B cell (primary cell): ENCODE measurements around the gene CDK6. TPM values are rescaled to one million over a fixed set of nuclear protein-coding genes. Genes with fewer than 3 reads are reported as not detected.

ENCODE experiments used
- ATAC-seq: fragments of 200-7000 bp; cut with Tn5 transposase; one replicate; pipeline ENCODE4 v1.10.0; 2021; ENCODE audit warnings: low read depth, mild to moderate bottlenecking, moderate number of reproducible peaks, moderate library complexity
- CTCF ChIA-PET: fragments of 350-600 bp; sonication (Branson Sonifier 250); formaldehyde crosslinking; loops from one replicate; lab custom pipeline; 2021; ENCODE audit warnings: antibody characterized with exemption, inconsistent platforms; lab: Charles Lee
- POLR2A ChIA-PET: fragments of 350-600 bp; sonication (Branson Sonifier 250); formaldehyde crosslinking; loops from one replicate; lab custom pipeline; 2021; ENCODE audit warnings: antibody characterized with exemption; lab: Charles Lee
- DNase-seq: peaks from one replicate; pipeline ENCODE4 v3.0.0; 2013
- H2AFZ ChIP-seq: 2 replicates; pipeline ENCODE4 v1.6.1; 2012; ENCODE audit warnings: mild to moderate bottlenecking, low read depth, low read length; ENCODE audit not compliant: insufficient read depth, poor library complexity, severe bottlenecking
- H3K27ac ChIP-seq, 2 donors: 1 replicate in 1 of 2; 2 replicates in 1 of 2; pipeline ENCODE4 v1.5.1; 2012 to 2013; ENCODE audit warnings: low read length in 2 of 2, mild to moderate bottlenecking in 2 of 2, moderate library complexity in 1 of 2
- H3K27me3 ChIP-seq, 4 experiments: fragments of 200-600 bp in 1 of 4; sonication (generic) in 1 of 4; replicated peaks in 1 of 4; 1 replicate in 2 of 4; 2 replicates in 2 of 4; pipeline versions ENCODE4 v1.6.1 to v1.7.0; 2013 to 2016; ENCODE audit warnings: low read length in 3 of 4, mild to moderate bottlenecking in 2 of 4, mixed read lengths in 1 of 4, moderate library complexity in 1 of 4; ENCODE audit not compliant: insufficient read depth in 4 of 4, control insufficient read depth in 3 of 4; ENCODE audit errors: control extremely low read depth in 1 of 4
- H3K36me3 ChIP-seq, 2 experiments: replicated peaks in 1 of 2; 1 replicate in 1 of 2; 2 replicates in 1 of 2; pipeline versions ENCODE4 v1.6.1 to v1.7.1; 2013; ENCODE audit warnings: low read length in 1 of 2; ENCODE audit not compliant: insufficient read depth in 2 of 2, control insufficient read depth in 1 of 2; ENCODE audit errors: control extremely low read depth in 1 of 2, extremely low read depth in 1 of 2
- H3K4me1 ChIP-seq, 2 donors: fragments of 200-600 bp in 1 of 2; sonication (generic) in 1 of 2; 1 replicate in 1 of 2; 2 replicates in 1 of 2; pipeline versions ENCODE4 v1.5.1 to v1.6.1; 2013 to 2017; ENCODE audit warnings: low read length in 2 of 2; ENCODE audit not compliant: control insufficient read depth in 2 of 2, insufficient read depth in 2 of 2
- H3K4me2 ChIP-seq: replicated peaks from 2 replicates; pipeline ENCODE3; 2012; ENCODE audit warnings: mild to moderate bottlenecking, low read depth, low read length; ENCODE audit not compliant: poor library complexity, severe bottlenecking
- H3K4me3 ChIP-seq, 5 experiments: fragments of 200-600 bp in 1 of 5; sonication (generic) in 1 of 5; 1 replicate in 3 of 5; 2 replicates in 2 of 5; pipeline versions ENCODE4 v1.5.1 to v1.7.0; 2011 to 2016; ENCODE audit warnings: low read length in 4 of 5, mild to moderate bottlenecking in 4 of 5, low read depth in 2 of 5, control low read depth in 1 of 5, moderate library complexity in 1 of 5; ENCODE audit not compliant: insufficient read depth in 1 of 5; ENCODE audit errors: control extremely low read depth in 1 of 5, extremely low read depth in 1 of 5
- H3K79me2 ChIP-seq: fragments of 200-600 bp; sonication (generic); one replicate; pipeline ENCODE4 v1.6.0; 2016; ENCODE audit warnings: low read length; ENCODE audit not compliant: control insufficient read depth, insufficient read depth
- H3K9ac ChIP-seq: fragments of 200-600 bp; sonication (generic); 2 replicates; pipeline ENCODE4 v1.6.1; 2017; ENCODE audit warnings: mild to moderate bottlenecking, low read length, moderate library complexity
- H3K9me3 ChIP-seq, 3 donors: one replicate each; pipeline versions ENCODE4 v1.6.1 to v1.7.1; 2013; ENCODE audit warnings: low read length in 2 of 3; ENCODE audit not compliant: control insufficient read depth in 2 of 3, insufficient read depth in 1 of 3; ENCODE audit errors: control extremely low read depth in 1 of 3
- H4K20me1 ChIP-seq: 2 replicates; pipeline ENCODE4 v1.6.0; 2012; ENCODE audit warnings: mild to moderate bottlenecking, low read length; ENCODE audit not compliant: insufficient read depth, control insufficient read depth, poor library complexity, severe bottlenecking
- H3K27ac Mint-ChIP-seq: one replicate; pipeline ENCODE4 v1.8.0; 2021; ENCODE audit warnings: mixed read lengths
- H3K27me3 Mint-ChIP-seq: one replicate; pipeline ENCODE4 v1.8.0; 2021; ENCODE audit warnings: mixed read lengths
- H3K4me1 Mint-ChIP-seq: one replicate; pipeline ENCODE4 v1.8.0; 2021; ENCODE audit warnings: mixed read lengths
- H3K4me3 Mint-ChIP-seq: one replicate; pipeline ENCODE4 v1.8.0; 2021; ENCODE audit warnings: mixed read lengths
- H3K9me3 Mint-ChIP-seq: one replicate; pipeline ENCODE4 v1.8.0; 2022; ENCODE audit warnings: mixed read lengths; ENCODE audit not compliant: insufficient read depth
- EZH2 ChIP-seq: IDR thresholded peaks from 2 replicates; pipeline ENCODE4 v1.6.1; 2012; ENCODE audit warnings: borderline replicate concordance, low read depth, mild to moderate bottlenecking, moderate library complexity, low read length; ENCODE audit not compliant: insufficient read depth, poor library complexity, severe bottlenecking
- WGBS: methylation state at CpG from one replicate; pipeline ENCODE4 v1.1.5; 2013; ENCODE audit warnings: missing lambda C conversion rate; ENCODE audit not compliant: insufficient coverage; 5-methylcytosine and 5-hydroxymethylcytosine counted together
- intact Hi-C: fragments of 100-400 bp; cut with micrococcal nuclease; formaldehyde crosslinking; loops from one replicate; pipeline ENCODE4 v1.10.0; 2022
- polyA plus RNA-seq: library from polyadenylated mRNA; depleted of rRNA; stranded (reverse); fragments of >200 nt; gene quantifications from 2 replicates; pipeline ENCODE4 v1.2.3, GENCODE V29; 2012
- total RNA-seq, 2 donors: library from RNA; stranded (reverse); fragments of 120-200 nt in 1 of 2; gene quantifications; 1 replicate in 1 of 2; 2 replicates in 1 of 2; pipeline versions ENCODE4 v1.2.3 to v1.2.4, GENCODE V29; 2013 to 2022
- TF ChIP-seq, protein P1 (sequence below): fragments of 200-600 bp; IDR thresholded peaks from one replicate; pipeline ENCODE4 v1.8.0; 2022; ENCODE audit warnings: antibody characterized with exemption, mild to moderate bottlenecking

The CDK6 gene
- total and polyA plus RNA-seq, 2 donors (not counting 1 experiment from before 2014, with no cell fraction given) = 3.0 to 14.6 TPM

DNA sequence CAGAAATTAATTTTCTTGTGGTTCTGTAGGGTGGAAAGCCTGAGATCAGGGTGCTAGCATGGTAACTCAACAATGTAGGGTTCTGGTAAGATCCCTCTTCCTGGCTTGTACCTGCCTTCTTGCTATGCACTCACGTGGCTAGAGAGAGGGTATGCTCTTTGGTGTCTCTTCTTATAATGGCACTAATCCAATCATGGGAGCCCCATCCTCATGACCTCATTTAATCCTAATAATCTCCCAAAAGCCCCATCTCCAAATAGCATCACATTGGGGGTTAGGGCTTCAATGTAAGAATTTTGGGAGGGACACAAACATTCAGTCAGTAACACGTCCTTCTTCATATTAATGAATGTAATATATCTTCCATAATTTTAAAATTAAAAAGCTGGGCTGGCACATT lies 206.6 kb downstream of the CDK6 start:
- no peak overlapping the region for H3K4me2 ChIP-seq
- H2AFZ ChIP-seq = no peak overlapping the region
- Mint-ChIP-seq H3K9me3 (peaks cover 4% of the 10 kb centered on the region), H3K27ac (no peak overlapping the region), H3K4me1 (peaks cover 21% of the 10 kb centered on the region), H3K4me3 (no peak overlapping the region), H3K27me3 (no peaks in the 10 kb centered on the region)
- CTCF ChIA-PET = no interaction called here
- H3K9ac ChIP-seq = no peak overlapping the region
- ATAC-seq (no peak), DNase-seq (no peak)
- no peaks in the 10 kb centered on the region for H3K79me2 ChIP-seq
- peaks cover 0 to 4% (median 0%) of the 10 kb centered on the region in 3 donors for H3K9me3 ChIP-seq
- WGBS = no CpG with 5 or more reads among the region's 2 CpGs
- intact Hi-C loops = loop anchor here (10.0 kb wide), 1 partner anchor 605 kb away; the partner anchor contains the start of gene VPS50
- TF ChIP-seq, protein P1, sequence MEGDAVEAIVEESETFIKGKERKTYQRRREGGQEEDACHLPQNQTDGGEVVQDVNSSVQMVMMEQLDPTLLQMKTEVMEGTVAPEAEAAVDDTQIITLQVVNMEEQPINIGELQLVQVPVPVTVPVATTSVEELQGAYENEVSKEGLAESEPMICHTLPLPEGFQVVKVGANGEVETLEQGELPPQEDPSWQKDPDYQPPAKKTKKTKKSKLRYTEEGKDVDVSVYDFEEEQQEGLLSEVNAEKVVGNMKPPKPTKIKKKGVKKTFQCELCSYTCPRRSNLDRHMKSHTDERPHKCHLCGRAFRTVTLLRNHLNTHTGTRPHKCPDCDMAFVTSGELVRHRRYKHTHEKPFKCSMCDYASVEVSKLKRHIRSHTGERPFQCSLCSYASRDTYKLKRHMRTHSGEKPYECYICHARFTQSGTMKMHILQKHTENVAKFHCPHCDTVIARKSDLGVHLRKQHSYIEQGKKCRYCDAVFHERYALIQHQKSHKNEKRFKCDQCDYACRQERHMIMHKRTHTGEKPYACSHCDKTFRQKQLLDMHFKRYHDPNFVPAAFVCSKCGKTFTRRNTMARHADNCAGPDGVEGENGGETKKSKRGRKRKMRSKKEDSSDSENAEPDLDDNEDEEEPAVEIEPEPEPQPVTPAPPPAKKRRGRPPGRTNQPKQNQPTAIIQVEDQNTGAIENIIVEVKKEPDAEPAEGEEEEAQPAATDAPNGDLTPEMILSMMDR = no peak
- TF ChIP-seq EZH2 = no peak
- POLR2A ChIA-PET = no interaction called here
- peaks cover 0 to 3% of the 10 kb centered on the region in 2 experiments for H3K36me3 ChIP-seq
- H3K4me3 ChIP-seq = no peak overlapping the region
- no peak overlapping the region for H3K27ac ChIP-seq
- H4K20me1 ChIP-seq = no peaks in the 10 kb centered on the region
- no peaks in the 10 kb centered on the region for H3K27me3 ChIP-seq
- H3K4me1 ChIP-seq = peaks cover 0 to under 1% of the 10 kb centered on the region in 2 donors

DNA sequence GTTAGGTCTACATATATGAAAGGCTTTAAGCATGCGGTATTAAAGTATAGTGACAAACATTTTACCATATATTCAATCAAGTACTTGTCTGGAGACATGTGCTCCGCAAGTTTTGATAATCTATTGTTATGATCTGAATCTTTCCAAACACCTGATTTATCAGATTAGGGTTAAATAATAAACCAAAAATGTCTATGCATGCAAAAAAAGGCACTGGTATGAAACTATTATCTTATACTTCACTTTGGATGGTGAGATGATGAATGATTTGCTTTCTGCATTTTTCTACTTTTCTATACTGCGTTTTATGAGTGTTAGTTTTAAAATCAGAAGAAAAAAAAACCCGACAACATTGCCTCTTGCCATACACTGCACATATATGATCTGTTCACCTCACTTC lies 208.4 kb downstream of the CDK6 start:
- H3K27me3 ChIP-seq = no peaks in the 10 kb centered on the region
- Mint-ChIP-seq H3K4me1 (peaks cover 10% of the 10 kb centered on the region), H3K27ac (no peak overlapping the region), H3K27me3 (no peaks in the 10 kb centered on the region), H3K4me3 (no peak overlapping the region), H3K9me3 (peaks cover 4% of the 10 kb centered on the region)
- H3K36me3 ChIP-seq = peaks cover 0 to 3% of the 10 kb centered on the region in 2 experiments
- no peak for ATAC-seq
- ChIA-PET CTCF (interaction anchor here (0.5 kb wide), 1 partner anchor 457 kb away, joined by 4 read pairs; no protein-coding TSS in a partner anchor), POLR2A (no interaction called here)
- WGBS = no CpG with 5 or more reads among the region's 4 CpGs
- H3K4me2 ChIP-seq = no peak overlapping the region
- no peaks in the 10 kb centered on the region for H4K20me1 ChIP-seq
- H3K9me3 ChIP-seq = peaks cover 0 to 4% (median 0%) of the 10 kb centered on the region in 3 donors
- H3K79me2 ChIP-seq = no peaks in the 10 kb centered on the region
- no peak overlapping the region for H3K4me3 ChIP-seq
- DNase-seq = no peak
- H3K9ac ChIP-seq = no peak overlapping the region
- intact Hi-C loops = loop anchor here (10.0 kb wide), 1 partner anchor 607 kb away; the partner anchor contains the start of gene VPS50
- no peak overlapping the region for H3K27ac ChIP-seq
- H3K4me1 ChIP-seq = no peaks in the 10 kb centered on the region
- no peak overlapping the region for H2AFZ ChIP-seq
- TF ChIP-seq, protein P1 = no peak
- no peak for TF ChIP-seq EZH2
